Activated CD4-positive, alpha-beta memory T cell treated with anti-CD3 and anti-CD28 coated beads, Interleukin-2, amount 10 ng/mL, durations not matched to agents 7 days and 5 days (primary cell): Measurements from ENCODE around the gene ZCCHC3. TPM values are rescaled to one million over a fixed set of nuclear protein-coding genes. Genes with fewer than 3 reads are reported as not detected.
A peak's percentile ranks its signal among the peaks of the same experiment; 100 is the strongest.
"Not testable (repeated sequence)": the region's sequence is repeated elsewhere in the genome, so short reads cannot be mapped to it uniquely, and the experiment has no call there.

Experiments
- CTCF ChIA-PET: fragments of 350-600 bp; sonication (Branson Sonifier 250); formaldehyde crosslinking; loops from one replicate; lab custom pipeline; 2021; ENCODE audit warnings: antibody characterized with exemption, inconsistent platforms; lab: Charles Lee
- POLR2A ChIA-PET: fragments of 350-600 bp; sonication (Branson Sonifier 250); formaldehyde crosslinking; loops from one replicate; lab custom pipeline; 2021; ENCODE audit warnings: antibody characterized with exemption; lab: Charles Lee
- DNase-seq: peaks from one replicate; pipeline ENCODE4 v3.0.0-alpha.2; 2020
- H3K27ac Mint-ChIP-seq: one replicate; pipeline ENCODE4 v1.8.0; 2021; ENCODE audit warnings: mild to moderate bottlenecking, mixed read lengths
- H3K27me3 Mint-ChIP-seq: one replicate; pipeline ENCODE4 v1.8.0; 2021; ENCODE audit warnings: mixed read lengths
- H3K36me3 Mint-ChIP-seq: one replicate; pipeline ENCODE4 v1.8.0; 2021; ENCODE audit warnings: low read depth, mixed read lengths
- H3K4me1 Mint-ChIP-seq: one replicate; pipeline ENCODE4 v1.8.0; 2021; ENCODE audit warnings: mixed read lengths
- H3K4me3 Mint-ChIP-seq: one replicate; pipeline ENCODE4 v1.8.0; 2021; ENCODE audit warnings: mild to moderate bottlenecking, mixed read lengths
- H3K9me3 Mint-ChIP-seq: one replicate; pipeline ENCODE4 v1.8.0; 2021; ENCODE audit warnings: mixed read lengths
- total RNA-seq, 2 experiments: library from RNA; stranded (reverse); gene quantifications; one replicate each; pipeline ENCODE4 v1.2.3, GENCODE V29; 2021

The ZCCHC3 gene, protein sequence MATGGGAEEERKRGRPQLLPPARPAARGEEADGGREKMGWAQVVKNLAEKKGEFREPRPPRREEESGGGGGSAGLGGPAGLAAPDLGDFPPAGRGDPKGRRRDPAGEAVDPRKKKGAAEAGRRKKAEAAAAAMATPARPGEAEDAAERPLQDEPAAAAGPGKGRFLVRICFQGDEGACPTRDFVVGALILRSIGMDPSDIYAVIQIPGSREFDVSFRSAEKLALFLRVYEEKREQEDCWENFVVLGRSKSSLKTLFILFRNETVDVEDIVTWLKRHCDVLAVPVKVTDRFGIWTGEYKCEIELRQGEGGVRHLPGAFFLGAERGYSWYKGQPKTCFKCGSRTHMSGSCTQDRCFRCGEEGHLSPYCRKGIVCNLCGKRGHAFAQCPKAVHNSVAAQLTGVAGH
- total RNA-seq = 10 to 100 TPM; 23.5 to 23.9 TPM

DNA sequence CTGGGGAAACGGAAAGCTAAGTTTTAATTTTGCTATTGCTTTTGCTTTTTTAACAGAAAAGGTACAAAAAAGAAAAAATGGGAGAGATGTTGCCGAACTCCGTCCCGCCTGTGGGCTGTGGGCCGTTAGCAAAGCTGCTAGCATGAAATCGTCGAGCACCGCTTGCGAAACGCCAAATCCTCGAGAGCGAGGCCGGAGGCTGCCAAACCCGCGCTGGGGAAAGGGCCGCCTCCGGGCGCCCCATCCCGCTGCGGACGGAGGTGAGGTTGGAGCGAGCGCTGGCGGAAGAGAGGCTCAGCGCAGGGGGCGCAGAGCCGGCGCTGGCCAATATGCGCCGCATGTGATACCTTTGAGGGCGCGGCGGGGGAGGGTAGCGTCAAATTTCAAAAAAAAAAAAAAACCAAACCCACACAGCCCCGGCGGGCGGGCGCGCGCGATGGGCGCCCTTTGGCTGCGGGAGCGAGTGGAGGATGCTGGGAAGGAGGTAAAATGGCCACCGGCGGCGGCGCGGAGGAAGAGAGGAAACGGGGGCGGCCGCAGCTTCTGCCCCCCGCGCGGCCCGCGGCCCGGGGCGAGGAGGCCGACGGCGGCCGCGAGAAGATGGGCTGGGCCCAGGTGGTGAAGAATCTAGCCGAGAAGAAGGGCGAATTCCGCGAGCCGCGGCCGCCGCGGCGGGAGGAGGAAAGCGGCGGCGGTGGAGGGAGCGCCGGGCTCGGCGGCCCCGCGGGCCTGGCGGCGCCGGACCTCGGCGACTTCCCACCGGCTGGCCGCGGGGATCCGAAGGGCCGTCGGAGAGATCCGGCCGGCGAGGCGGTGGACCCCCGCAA lies at the start of gene ZCCHC3:
Gene ZCCHC3, plus strand, starts transcription at position 473 of the 827 bp plus-strand sequence. Its CDS starts 17 bp downstream, at position 490.
- Mint-ChIP-seq H3K9me3 (no peaks in the 10 kb centered on the region), H3K36me3 (peaks cover 35% of the 10 kb centered on the region), H3K27me3 (no peaks in the 10 kb centered on the region), H3K4me3 (peak within 1 kb of the TSS; percentile 96), H3K4me1 (peaks cover 44% of the 10 kb centered on the region), H3K27ac (peak within 1 kb of the TSS; percentile 98)
- DNase-seq = peak; percentile 86
- POLR2A ChIA-PET = interaction anchor here (0.7 to 8.1 kb wide), 12 partner anchors 8 to 355 kb away, joined by 3 to 95 read pairs (median 4); partner anchors contain the start of gene SOX12
- CTCF ChIA-PET = interaction anchor here (1.0 to 2.4 kb wide), 6 partner anchors 8 to 33 kb away, joined by 3 to 14 read pairs (median 4); partner anchors contain the start of gene SOX12

DNA sequence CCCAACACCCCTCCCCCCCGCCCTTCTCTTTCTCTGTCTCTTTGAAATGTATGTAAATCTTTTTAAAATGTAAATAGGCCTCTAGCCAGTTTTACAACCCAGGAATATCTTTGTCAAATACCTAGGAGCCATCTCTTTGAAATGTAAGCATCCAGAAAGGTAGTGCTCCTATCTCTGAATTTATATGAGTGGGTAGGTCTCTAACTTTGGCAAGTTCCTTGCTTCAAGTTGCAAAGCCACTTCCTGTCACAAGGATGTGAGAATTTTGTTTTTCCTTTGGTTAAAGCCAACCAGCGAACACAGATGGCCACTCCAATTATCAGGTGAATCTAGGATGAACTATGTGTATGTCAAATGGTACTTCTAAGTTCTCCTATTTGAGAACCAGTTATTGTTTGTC lies 46.0 kb upstream of the ZCCHC3 start:
- ChIA-PET POLR2A (no interaction called here), CTCF (no interaction called here)
- peaks cover 5% of the 10 kb centered on the region for H3K27me3 Mint-ChIP-seq

DNA sequence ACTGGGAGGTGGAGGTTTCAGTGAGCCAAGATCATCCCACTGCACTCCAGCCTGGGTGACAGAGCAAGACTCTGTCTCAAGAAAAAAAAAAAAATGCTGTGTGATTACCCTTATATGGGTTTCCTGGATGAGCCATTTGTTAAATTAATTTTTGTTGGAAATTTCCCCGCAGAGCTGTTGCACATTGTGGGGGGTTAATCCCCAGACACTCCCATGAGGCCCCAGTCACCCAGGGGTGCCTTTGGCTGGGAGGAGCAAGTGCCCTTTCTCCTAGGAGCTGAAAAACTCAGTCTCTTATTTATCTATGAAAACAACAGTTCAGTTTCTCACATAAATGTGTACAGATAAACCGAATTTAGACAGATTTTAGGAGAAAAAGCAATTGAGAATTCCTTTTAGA lies 44.6 kb upstream of the ZCCHC3 start:
- Mint-ChIP-seq H3K36me3 (no peaks in the 10 kb centered on the region), H3K9me3 (no peaks in the 10 kb centered on the region), H3K27me3 (peaks cover 8% of the 10 kb centered on the region), H3K4me1 (peaks cover 5% of the 10 kb centered on the region), H3K27ac (no peak overlapping the region), H3K4me3 (no peak overlapping the region)
- no peak for DNase-seq
- CTCF ChIA-PET = no interaction called here
- POLR2A ChIA-PET = no interaction called here

More for the DNA sequence above, 46.0 kb upstream of the ZCCHC3 start:
- peaks cover 5% of the 10 kb centered on the region for H3K4me1 Mint-ChIP-seq
- H3K36me3 Mint-ChIP-seq = no peaks in the 10 kb centered on the region
- no peak overlapping the region for H3K27ac Mint-ChIP-seq
- H3K4me3 Mint-ChIP-seq = no peak overlapping the region
- no peak for DNase-seq
- no peaks in the 10 kb centered on the region for H3K9me3 Mint-ChIP-seq

DNA sequence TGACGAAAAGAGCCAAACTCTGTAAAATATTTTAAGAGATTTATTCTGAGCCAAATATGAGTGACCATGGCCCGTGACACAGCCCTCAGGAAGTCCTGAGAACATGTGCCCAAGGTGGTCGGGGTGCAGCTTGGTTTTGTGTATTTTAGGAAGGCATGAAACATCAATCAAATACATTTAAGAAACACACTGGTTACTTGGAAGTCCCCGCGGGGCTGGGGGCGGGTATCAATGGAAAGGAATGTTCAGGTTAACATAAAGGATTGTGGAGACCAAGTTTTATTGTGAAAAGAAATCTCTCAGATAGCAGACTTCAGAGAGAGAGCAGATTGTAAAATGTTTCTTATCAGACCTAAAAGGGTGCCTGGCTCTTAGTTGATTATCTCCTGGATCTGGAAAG lies 43.9 kb upstream of the ZCCHC3 start:
- H3K4me1 Mint-ChIP-seq = peaks cover 11% of the 10 kb centered on the region
- DNase-seq, H3K4me3 Mint-ChIP-seq, CTCF ChIA-PET, H3K27ac Mint-ChIP-seq, H3K36me3 Mint-ChIP-seq, H3K9me3 Mint-ChIP-seq, POLR2A ChIA-PET: not testable (repeated sequence)
- peaks cover 12% of the 10 kb centered on the region for H3K27me3 Mint-ChIP-seq

DNA sequence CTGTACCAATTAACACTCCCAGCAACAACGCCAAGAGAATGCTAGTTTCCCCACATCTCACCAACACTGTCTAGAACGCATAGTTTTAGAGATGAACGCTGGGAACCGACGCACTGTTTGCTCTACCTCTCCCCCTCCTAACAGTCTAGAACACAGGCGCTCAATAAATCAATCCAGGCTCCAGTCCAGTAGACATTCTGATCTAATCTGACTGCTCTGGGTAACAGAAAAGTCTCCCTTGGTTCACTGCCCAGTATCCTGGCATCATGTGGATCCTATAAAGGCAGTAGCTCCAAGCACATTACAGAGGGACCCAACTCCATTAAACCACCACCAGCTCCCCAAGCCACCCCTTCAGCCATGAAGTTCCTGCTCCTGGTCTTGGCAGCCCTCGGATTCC lies 40.0 kb upstream of the ZCCHC3 start, which contains the start of gene DEFB132:
Gene DEFB132, plus strand, starts transcription at position 306 of the 400 bp plus-strand sequence. Its CDS starts 55 bp downstream, at position 361.
- no peak for DNase-seq
- H3K27ac Mint-ChIP-seq = no peak within 1 kb of the TSS
- H3K27me3 Mint-ChIP-seq = peaks cover 11% of the 10 kb centered on the region
- POLR2A ChIA-PET = interaction anchor here (0.6 kb wide), 1 partner anchor 11 kb away, joined by 3 read pairs; no protein-coding TSS in a partner anchor
- H3K36me3 Mint-ChIP-seq = no peaks in the 10 kb centered on the region
- H3K9me3 Mint-ChIP-seq = no peaks in the 10 kb centered on the region
- H3K4me3 Mint-ChIP-seq = no peak within 1 kb of the TSS
- peaks cover 17% of the 10 kb centered on the region for H3K4me1 Mint-ChIP-seq
- CTCF ChIA-PET = interaction anchor here (0.7 to 2.8 kb wide), 3 partner anchors 9 to 73 kb away, joined by 4 to 9 read pairs (median 8); no protein-coding TSS in a partner anchor

- DNase-seq = no peak
- ChIA-PET POLR2A (interaction anchor here (0.6 kb wide), 1 partner anchor 10 kb away, joined by 3 read pairs; no protein-coding TSS in a partner anchor), CTCF (interaction anchor here (0.7 to 2.8 kb wide), 6 partner anchors 8 to 96 kb away, joined by 3 to 9 read pairs (median 4); no protein-coding TSS in a partner anchor)
- Mint-ChIP-seq H3K36me3 (no peaks in the 10 kb centered on the region), H3K4me1 (peaks cover 17% of the 10 kb centered on the region), H3K4me3 (no peak overlapping the region), H3K27ac (no peak overlapping the region), H3K27me3 (peaks cover 13% of the 10 kb centered on the region), H3K9me3 (no peaks in the 10 kb centered on the region)
These were observed 39.0 kb upstream of the ZCCHC3 start for GRCh38 chr20:258269-258858.

DNA sequence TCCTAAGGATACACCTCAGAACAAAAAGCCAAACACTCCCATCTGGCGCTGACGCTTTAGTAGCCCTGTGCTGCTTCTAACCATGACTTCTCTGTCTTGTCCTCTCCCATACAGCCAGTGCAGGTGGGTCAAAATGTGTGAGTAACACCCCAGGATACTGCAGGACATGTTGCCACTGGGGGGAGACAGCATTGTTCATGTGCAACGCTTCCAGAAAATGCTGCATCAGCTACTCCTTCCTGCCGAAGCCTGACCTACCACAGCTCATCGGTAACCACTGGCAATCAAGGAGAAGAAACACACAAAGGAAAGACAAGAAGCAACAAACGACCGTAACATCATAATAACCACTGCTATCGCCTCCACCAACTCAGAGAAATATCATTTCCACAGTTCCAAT lies 38.4 kb upstream of the ZCCHC3 start:
- CTCF ChIA-PET = interaction anchor here (0.8 to 2.8 kb wide), 5 partner anchors 7 to 96 kb away, joined by 3 to 9 read pairs (median 5); no protein-coding TSS in a partner anchor
- H3K27ac Mint-ChIP-seq = no peak overlapping the region
- H3K9me3 Mint-ChIP-seq = no peaks in the 10 kb centered on the region
- POLR2A ChIA-PET = interaction anchor here (1.4 kb wide), 1 partner anchor 12 kb away, joined by 4 read pairs; no protein-coding TSS in a partner anchor
- no peak overlapping the region for H3K4me3 Mint-ChIP-seq
- no peaks in the 10 kb centered on the region for H3K36me3 Mint-ChIP-seq
- peak; percentile 27 for DNase-seq
- peaks cover 17% of the 10 kb centered on the region for H3K4me1 Mint-ChIP-seq
- peaks cover 13% of the 10 kb centered on the region for H3K27me3 Mint-ChIP-seq

DNA sequence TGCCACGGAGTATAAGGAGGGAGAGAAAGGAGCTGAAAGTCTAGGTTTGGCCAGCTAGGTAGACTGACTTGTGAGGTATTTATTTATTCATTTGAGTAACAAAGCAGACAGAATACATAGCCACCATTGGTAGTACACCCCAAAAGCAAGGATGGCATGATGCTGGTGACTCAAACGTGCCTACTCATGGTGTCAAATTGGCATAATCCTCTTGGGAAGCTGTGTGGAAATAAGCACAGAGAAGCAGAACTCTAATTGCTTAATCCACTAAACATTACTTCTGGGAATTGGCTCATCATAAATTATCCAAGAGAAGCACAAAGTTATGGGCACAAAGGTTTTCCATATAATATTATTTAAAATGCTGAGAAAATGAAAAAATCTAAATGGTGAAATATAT lies 37.4 kb upstream of the ZCCHC3 start:
- Mint-ChIP-seq H3K36me3 (no peaks in the 10 kb centered on the region), H3K4me1 (peaks cover 17% of the 10 kb centered on the region), H3K27ac (no peak overlapping the region), H3K4me3 (no peak overlapping the region), H3K9me3 (no peaks in the 10 kb centered on the region), H3K27me3 (peaks cover 13% of the 10 kb centered on the region)
- POLR2A ChIA-PET = interaction anchor here (1.4 kb wide), 1 partner anchor 13 kb away, joined by 4 read pairs; no protein-coding TSS in a partner anchor
- no peak for DNase-seq
- CTCF ChIA-PET = interaction anchor here (1.3 to 2.8 kb wide), 2 partner anchors 23 to 71 kb away, joined by 3 to 9 read pairs; no protein-coding TSS in a partner anchor

DNA sequence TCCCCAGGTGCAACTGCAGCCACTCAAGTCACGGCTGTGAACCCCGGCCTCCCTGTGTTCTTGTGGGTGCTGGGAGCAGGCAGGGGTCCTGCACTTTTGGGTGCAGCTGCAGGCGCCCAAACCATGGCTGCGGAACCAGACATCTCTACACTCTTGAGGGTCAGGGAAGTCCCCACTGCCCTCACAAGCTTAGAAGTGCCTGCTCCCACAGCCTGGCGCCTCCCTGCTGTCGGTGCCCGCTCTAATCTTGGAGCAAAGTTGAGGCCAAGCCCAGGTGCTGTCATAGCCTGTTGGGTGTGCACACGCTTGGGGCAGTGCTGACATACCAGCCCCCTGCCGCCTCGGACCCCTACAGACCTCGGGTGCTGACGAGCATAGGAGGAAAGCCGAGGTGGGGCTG lies 33.7 kb upstream of the ZCCHC3 start:
- Mint-ChIP-seq H3K4me1 (peaks cover 18% of the 10 kb centered on the region), H3K27ac (no peak overlapping the region), H3K27me3 (peaks cover 14% of the 10 kb centered on the region), H3K4me3 (no peak overlapping the region), H3K36me3 (no peaks in the 10 kb centered on the region), H3K9me3 (no peaks in the 10 kb centered on the region)
- ChIA-PET POLR2A (no interaction called here), CTCF (no interaction called here)
- DNase-seq = no peak

DNA sequence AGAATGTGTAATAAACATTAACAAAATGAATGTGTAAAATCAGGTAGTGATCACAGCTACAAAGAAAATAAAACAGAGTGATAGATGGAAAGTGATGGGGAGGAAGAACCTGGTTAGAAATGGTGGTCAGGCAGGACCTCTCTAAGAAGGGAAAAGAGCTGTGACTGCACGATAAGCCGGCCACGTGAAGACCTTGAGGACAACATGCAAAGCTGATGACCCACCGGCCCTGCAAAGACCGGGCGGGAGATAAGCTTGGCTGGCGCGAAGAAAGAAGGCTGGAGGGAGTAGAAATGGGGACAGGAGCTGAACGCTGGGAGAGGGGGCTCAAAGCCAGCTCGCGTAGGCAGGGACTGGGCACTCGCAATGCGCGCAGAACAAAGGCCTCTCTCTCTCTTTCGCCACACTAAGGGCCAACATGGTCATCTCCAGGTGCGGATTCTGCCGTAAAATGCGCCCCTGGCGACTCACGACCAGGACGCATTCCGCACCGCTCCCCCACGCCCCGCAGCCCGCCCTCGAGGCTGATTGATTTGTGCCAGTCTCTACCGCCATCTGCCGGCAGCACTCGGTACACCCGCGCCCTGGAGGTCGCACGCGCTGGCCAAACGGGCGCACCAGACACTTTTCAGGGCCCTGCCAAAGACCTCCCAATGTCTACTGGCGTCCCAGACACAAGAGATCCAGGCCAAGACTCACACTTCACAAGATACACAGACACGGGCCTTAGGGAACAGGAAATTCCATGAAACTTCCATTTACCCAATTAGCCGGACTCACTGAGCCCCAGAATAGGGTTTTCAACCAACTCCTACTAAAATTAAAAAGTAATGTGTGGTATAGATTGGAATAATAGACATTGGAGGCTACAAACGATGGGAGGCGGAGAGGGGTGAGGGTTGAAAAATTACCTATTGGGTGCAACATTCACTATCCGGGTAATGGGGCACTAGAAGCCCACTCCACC lies 30.5 kb upstream of the ZCCHC3 start:
- Mint-ChIP-seq H3K27ac (no peak overlapping the region), H3K36me3 (no peaks in the 10 kb centered on the region), H3K4me3 (peak overlapping the region; percentile 65), H3K9me3 (no peaks in the 10 kb centered on the region), H3K4me1 (peaks cover 9% of the 10 kb centered on the region), H3K27me3 (peaks cover 12% of the 10 kb centered on the region)
- CTCF ChIA-PET = interaction anchor here (0.6 to 2.3 kb wide), 21 partner anchors 9 to 185 kb away, joined by 3 to 12 read pairs (median 4); partner anchors contain the start of genes DEFB132 and ZCCHC3
- POLR2A ChIA-PET = interaction anchor here (0.7 to 1.2 kb wide), 2 partner anchors 12 to 31 kb away, joined by 3 read pairs; no protein-coding TSS in a partner anchor
- DNase-seq = peak; percentile 89

GRCh38 chr20:270517-270916 lies 26.9 kb upstream of the ZCCHC3 start:
- Mint-ChIP-seq H3K27ac (no peak overlapping the region), H3K4me1 (peaks cover 9% of the 10 kb centered on the region), H3K36me3 (no peaks in the 10 kb centered on the region), H3K9me3 (no peaks in the 10 kb centered on the region), H3K4me3 (no peak overlapping the region), H3K27me3 (peaks cover 5% of the 10 kb centered on the region)
- CTCF ChIA-PET = no interaction called here
- DNase-seq = no peak
- POLR2A ChIA-PET = no interaction called here
